HG03575 (cell line): Measurements from ENCODE around the gene ATF6.
"Not testable (repeated sequence)": the region's sequence is repeated elsewhere in the genome, so short reads cannot be mapped to it uniquely, and the experiment has no call there.

ENCODE experiments used
- ATAC-seq: cut with Tn5 transposase; IDR thresholded peaks from one replicate; pipeline ENCODE4 v1.9.1; 2021; ENCODE audit not compliant: unreplicated experiment, insufficient number of reproducible peaks, low FRiP score; ENCODE audit errors: extremely low read depth

The ATF6 gene

GRCh38 chr1:161817176-161817730 lies 51.1 kb downstream of the ATF6 start:
- no peak for ATAC-seq

- ATAC-seq: no peak
Observed at GRCh38 chr1:161820914-161821313, 54.8 kb downstream of the ATF6 start.

- no peak for ATAC-seq
Observed at GRCh38 chr1:161824618-161825017, 58.5 kb downstream of the ATF6 start.

GRCh38 chr1:161825831-161826230 lies 59.7 kb downstream of the ATF6 start:
- ATAC-seq: no peak

- ATAC-seq: no peak
Observed at GRCh38 chr1:161826478-161826877, 60.4 kb downstream of the ATF6 start.

- ATAC-seq: no peak
Observed at GRCh38 chr1:161827786-161828185, 61.7 kb downstream of the ATF6 start.

- ATAC-seq: not testable (repeated sequence)
Observed at GRCh38 chr1:161832299-161832907, 66.3 kb downstream of the ATF6 start.

- ATAC-seq: no peak
Observed at GRCh38 chr1:161834967-161835550, 68.9 kb downstream of the ATF6 start.

- no peak for ATAC-seq
Observed at GRCh38 chr1:161836018-161836417, 69.9 kb downstream of the ATF6 start.

- ATAC-seq: no peak
Observed at GRCh38 chr1:161838362-161838761, 72.2 kb downstream of the ATF6 start.

- ATAC-seq: no peak
Observed at GRCh38 chr1:161838885-161839284, 72.8 kb downstream of the ATF6 start.

- ATAC-seq: no peak
Observed at GRCh38 chr1:161839591-161839990, 73.5 kb downstream of the ATF6 start.

GRCh38 chr1:161840363-161840762 lies 74.2 kb downstream of the ATF6 start:
- no peak for ATAC-seq

- no peak for ATAC-seq
Observed at GRCh38 chr1:161843156-161843555, 77.0 kb downstream of the ATF6 start.

GRCh38 chr1:161844696-161845095 lies 78.6 kb downstream of the ATF6 start:
- ATAC-seq: no peak

GRCh38 chr1:161848676-161849075 lies 82.6 kb downstream of the ATF6 start:
- ATAC-seq: no peak

GRCh38 chr1:161849518-161849917 lies 83.4 kb downstream of the ATF6 start:
- no peak for ATAC-seq

GRCh38 chr1:161855260-161855659 lies 89.1 kb downstream of the ATF6 start:
- no peak for ATAC-seq

- no peak for ATAC-seq
Observed at GRCh38 chr1:161858271-161858670, 92.2 kb downstream of the ATF6 start.

GRCh38 chr1:161863549-161863948 lies 97.4 kb downstream of the ATF6 start:
- no peak for ATAC-seq

- no peak for ATAC-seq
Observed at GRCh38 chr1:161864577-161864976, 98.5 kb downstream of the ATF6 start.
